Forelimb muscle (tissue), 1 donor: ENCODE results near the gene MCL1. TPM values are rescaled to one million over a fixed set of nuclear protein-coding genes. Genes with fewer than 3 reads are reported as not detected.

ENCODE experiments used
- DNase-seq: peaks from one replicate; pipeline ENCODE4 v3.0.0-alpha.2; 2013; ENCODE audit warnings: low read depth
- polyA plus RNA-seq: library from polyadenylated mRNA; unstranded; fragments of 120-200 nt; gene quantifications from one replicate; pipeline ENCODE4 v1.2.1, GENCODE V29; 2013; ENCODE audit not compliant: insufficient read length

MCL1 gene
- polyA plus RNA-seq, 1 donor, result 126 TPM

- no peak for DNase-seq
Measured at GRCh38 chr1:150543500-150544143, 35.8 kb downstream of the MCL1 start.

- DNase-seq, result no peak
Measured at GRCh38 chr1:150537732-150538684, 41.4 kb downstream of the MCL1 start.

GRCh38 chr1:150536836-150537731 lies 42.3 kb downstream of the MCL1 start:
- no peak for DNase-seq

- no peak for DNase-seq
Measured at GRCh38 chr1:150535511-150536287, 43.7 kb downstream of the MCL1 start.

DNA sequence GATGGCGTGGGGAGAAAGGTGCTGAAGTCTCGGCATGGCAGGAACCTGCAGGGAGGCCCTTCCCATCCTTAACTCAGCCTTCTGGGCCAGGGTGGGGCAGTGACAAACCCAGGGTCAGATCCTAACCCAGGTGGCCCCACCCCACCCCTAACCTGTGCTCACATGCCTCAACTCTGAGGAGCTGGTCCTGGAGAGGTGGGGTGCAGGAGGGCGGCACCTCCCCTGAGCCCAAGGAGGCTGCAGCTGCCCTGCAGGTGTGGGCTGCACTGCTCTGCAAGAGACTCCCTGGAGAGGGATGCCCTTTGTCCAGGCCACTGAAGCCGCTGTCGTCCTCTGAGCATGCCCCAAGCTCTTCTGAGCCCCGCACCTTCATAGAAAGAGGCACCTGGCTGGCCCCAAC lies 45.4 kb downstream of the MCL1 start:
- no peak for DNase-seq

GRCh38 chr1:150532860-150533259 lies 46.5 kb downstream of the MCL1 start:
- no peak for DNase-seq

- DNase-seq, result no peak
Measured at GRCh38 chr1:150530491-150531159, 48.8 kb downstream of the MCL1 start.

DNA sequence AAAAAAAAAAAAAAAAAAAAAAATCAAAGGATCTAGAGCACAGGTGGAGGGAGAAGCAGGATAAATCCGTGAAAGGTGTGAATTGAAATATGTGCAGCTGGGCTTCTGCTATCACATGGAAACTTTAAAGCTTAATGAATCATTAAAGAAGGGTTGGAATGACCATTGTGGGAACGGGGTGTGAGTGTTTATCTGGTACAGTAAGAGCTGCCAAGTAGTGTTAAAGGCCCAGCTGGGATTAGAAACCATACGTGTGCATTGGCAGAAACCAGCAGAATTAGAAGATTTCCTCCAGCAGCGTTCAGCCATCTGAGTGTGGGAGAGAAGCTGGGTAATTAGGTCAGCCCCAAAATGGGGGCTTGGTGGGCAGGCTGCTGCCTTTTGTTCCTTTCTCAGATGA lies 50.4 kb downstream of the MCL1 start:
- DNase-seq, result no peak

- DNase-seq, result no peak
Measured at GRCh38 chr1:150528196-150528595, 51.2 kb downstream of the MCL1 start.

GRCh38 chr1:150525348-150525747 lies 54.1 kb downstream of the MCL1 start:
- no peak for DNase-seq

Other genes with a start within 250 kb of the MCL1 start
- 23.7 TPM for gene RPRD2, start 215.5 kb downstream of the MCL1 start, polyA plus RNA-seq
- 20.6 TPM for gene TARS2, start 92.2 kb downstream of the MCL1 start, polyA plus RNA-seq
- gene ECM1, start 71.5 kb downstream of the MCL1 start, polyA plus RNA-seq, result 3.2 TPM
- gene FALEC, start 63.9 kb downstream of the MCL1 start, polyA plus RNA-seq, result 1.1 TPM
- 52.0 TPM for gene ADAMTSL4, start 30.2 kb downstream of the MCL1 start, polyA plus RNA-seq
- gene ENSA, start 50.0 kb upstream of the MCL1 start, polyA plus RNA-seq, result 112 TPM
- 17.5 TPM for gene GOLPH3L, start 117.5 kb upstream of the MCL1 start, polyA plus RNA-seq
- gene HORMAD1, start 141.3 kb upstream of the MCL1 start, polyA plus RNA-seq, result 0.11 TPM
- 9.9 TPM for gene CTSS, start 186.2 kb upstream of the MCL1 start, polyA plus RNA-seq
- 57.6 TPM for gene CTSK, start 228.7 kb upstream of the MCL1 start, polyA plus RNA-seq